Measurements from ENCODE around the gene TLR1. TPM values are rescaled to one million over a fixed set of nuclear protein-coding genes. Genes with fewer than 3 reads are reported as not detected.

TLR1 gene
- total RNA-seq, 1 donor from 2014 or later, result 1.9 TPM

DNA sequence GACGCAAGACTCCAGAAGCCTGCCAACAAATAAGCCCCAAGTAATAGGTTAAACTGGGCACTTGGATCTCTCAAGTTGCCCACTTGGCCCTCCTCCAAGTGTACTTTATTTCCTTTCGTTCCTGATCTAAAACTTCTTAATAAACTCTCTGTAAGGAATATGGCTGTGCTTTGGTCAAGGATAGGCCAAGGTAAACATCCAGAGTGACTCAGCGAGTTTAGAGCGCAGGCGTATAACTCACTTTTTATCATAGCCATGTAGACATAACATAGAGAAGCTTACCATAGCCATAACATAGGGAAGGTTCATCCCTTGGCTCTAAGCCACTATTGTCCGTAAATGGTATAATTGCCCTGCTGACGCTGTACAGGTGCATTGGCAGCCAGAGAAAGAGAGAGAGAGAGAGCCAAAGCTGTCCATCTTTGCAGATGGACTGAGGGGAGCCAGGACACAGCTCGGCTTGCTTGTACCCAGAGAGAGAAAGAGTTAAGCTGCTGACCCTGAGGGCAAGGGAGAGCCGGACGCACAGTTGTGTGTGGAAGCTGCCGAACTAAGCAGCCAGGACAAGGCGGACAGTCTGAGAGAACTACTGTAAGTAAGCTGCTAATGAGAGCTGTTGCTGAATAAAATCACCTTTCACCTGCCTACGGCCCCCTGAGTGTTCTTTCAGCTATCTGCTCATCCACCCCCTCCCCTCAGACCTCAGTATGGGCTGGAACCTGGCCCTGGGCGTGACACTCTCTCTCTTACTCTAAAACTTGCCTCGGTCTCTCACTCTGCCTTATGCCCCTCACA lies 1.8 kb downstream of the TLR1 start:
- H3K27me3 Mint-ChIP-seq (ENCODE audit: insufficient read depth), result no peaks in the 10 kb centered on the region
- H3K4me1 Mint-ChIP-seq (ENCODE audit: low read depth), result peaks cover 38% of the 10 kb centered on the region
- peaks cover 60% of the 10 kb centered on the region for H3K36me3 Mint-ChIP-seq (ENCODE audit: low read depth)
- H3K4me3 Mint-ChIP-seq, result peak overlapping the region; percentile 37
- intact Hi-C loops (cut with micrococcal nuclease), result loop anchor here (5.0 kb wide), 1 partner anchor 180 kb away; no protein-coding TSS in a partner anchor
- DNase-seq (ENCODE audit: low spot score), result no peak
- H3K27ac Mint-ChIP-seq, result no peak overlapping the region
- H3K9me3 Mint-ChIP-seq, result peaks cover 49% of the 10 kb centered on the region

DNA sequence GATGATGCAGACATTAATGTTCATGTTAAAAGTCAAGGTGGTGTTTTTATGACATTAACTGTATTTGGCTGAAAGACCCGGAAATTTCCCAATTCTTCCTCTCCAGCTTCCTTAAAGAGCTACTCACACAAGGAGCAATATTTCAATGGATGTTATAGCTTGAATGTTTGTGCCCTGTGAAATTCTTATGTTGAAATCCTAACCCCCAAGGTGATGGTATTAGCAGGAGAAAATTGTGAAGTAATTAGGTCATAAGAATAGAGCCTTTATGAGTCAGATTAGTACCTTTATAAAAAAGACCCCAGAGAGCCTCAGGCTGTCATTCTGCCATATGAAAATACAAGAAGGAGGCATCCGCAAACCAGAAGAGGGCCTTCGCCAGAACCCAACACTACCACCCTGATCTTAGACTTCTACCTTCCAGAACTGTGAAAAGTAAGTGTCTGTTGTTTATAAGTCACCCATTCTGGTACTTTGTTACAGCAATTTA lies 3.6 kb downstream of the TLR1 start:
- DNase-seq (ENCODE audit: low spot score), result no peak
- intact Hi-C loops (cut with micrococcal nuclease), result loop anchor here (5.0 kb wide), 1 partner anchor 181 kb away; no protein-coding TSS in a partner anchor
- peaks cover 72% of the 10 kb centered on the region for H3K36me3 Mint-ChIP-seq (ENCODE audit: low read depth)

DNA sequence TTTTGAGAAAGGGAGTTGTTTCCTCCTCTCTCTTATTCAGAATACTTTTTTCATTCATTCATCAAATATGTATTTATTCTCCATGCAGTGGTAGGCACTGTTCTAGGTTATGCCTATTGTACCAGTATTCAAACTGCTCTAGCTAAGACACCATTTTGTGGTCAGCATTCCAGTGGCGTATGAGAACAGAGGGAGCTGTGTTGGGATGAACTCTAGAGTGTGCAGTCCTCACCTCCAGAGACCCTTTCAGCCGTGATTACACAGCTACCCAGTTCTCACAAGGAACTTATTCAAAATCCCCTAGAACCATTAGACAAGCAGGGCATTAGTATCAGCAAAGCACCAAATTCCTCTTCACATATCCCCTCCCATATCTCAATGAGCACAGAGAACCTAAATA lies 4.2 kb downstream of the TLR1 start:
- intact Hi-C loops (cut with micrococcal nuclease), result loop anchor here (5.0 kb wide), 1 partner anchor 182 kb away; no protein-coding TSS in a partner anchor
- Mint-ChIP-seq H3K4me3 (no peak overlapping the region), H3K27me3 (ENCODE audit: insufficient read depth) (no peaks in the 10 kb centered on the region), H3K4me1 (ENCODE audit: low read depth) (peaks cover 30% of the 10 kb centered on the region), H3K36me3 (ENCODE audit: low read depth) (peaks cover 73% of the 10 kb centered on the region), H3K27ac (no peak overlapping the region), H3K9me3 (peaks cover 68% of the 10 kb centered on the region)
- DNase-seq (ENCODE audit: low spot score), result no peak

More for the DNA sequence above, 3.6 kb downstream of the TLR1 start:
- H3K27ac Mint-ChIP-seq, result no peak overlapping the region
- no peaks in the 10 kb centered on the region for H3K27me3 Mint-ChIP-seq (ENCODE audit: insufficient read depth)
- no peak overlapping the region for H3K4me3 Mint-ChIP-seq
- peaks cover 36% of the 10 kb centered on the region for H3K4me1 Mint-ChIP-seq (ENCODE audit: low read depth)
- H3K9me3 Mint-ChIP-seq, result peaks cover 62% of the 10 kb centered on the region

GRCh38 chr4:38795087-38795486 lies 9.5 kb downstream of the TLR1 start:
- H3K4me3 Mint-ChIP-seq, result no peak overlapping the region
- H3K36me3 Mint-ChIP-seq (ENCODE audit: low read depth), result peaks cover 76% of the 10 kb centered on the region

GRCh38 chr4:38794051-38794450 lies 10.5 kb downstream of the TLR1 start:
- no peak for DNase-seq (ENCODE audit: low spot score)
- Mint-ChIP-seq H3K36me3 (ENCODE audit: low read depth) (peaks cover 68% of the 10 kb centered on the region), H3K9me3 (peaks cover 79% of the 10 kb centered on the region), H3K27ac (no peak overlapping the region), H3K4me1 (ENCODE audit: low read depth) (peaks cover 20% of the 10 kb centered on the region), H3K27me3 (ENCODE audit: insufficient read depth) (no peaks in the 10 kb centered on the region), H3K4me3 (no peak overlapping the region)
- intact Hi-C loops (cut with micrococcal nuclease), result no loop called here

More at GRCh38 chr4:38795087-38795486, 9.5 kb downstream of the TLR1 start:
- no peak for DNase-seq (ENCODE audit: low spot score)
- Mint-ChIP-seq H3K9me3 (peaks cover 84% of the 10 kb centered on the region), H3K27me3 (ENCODE audit: insufficient read depth) (no peaks in the 10 kb centered on the region), H3K27ac (no peak overlapping the region), H3K4me1 (ENCODE audit: low read depth) (peaks cover 20% of the 10 kb centered on the region)
- intact Hi-C loops (cut with micrococcal nuclease), result no loop called here

DNA sequence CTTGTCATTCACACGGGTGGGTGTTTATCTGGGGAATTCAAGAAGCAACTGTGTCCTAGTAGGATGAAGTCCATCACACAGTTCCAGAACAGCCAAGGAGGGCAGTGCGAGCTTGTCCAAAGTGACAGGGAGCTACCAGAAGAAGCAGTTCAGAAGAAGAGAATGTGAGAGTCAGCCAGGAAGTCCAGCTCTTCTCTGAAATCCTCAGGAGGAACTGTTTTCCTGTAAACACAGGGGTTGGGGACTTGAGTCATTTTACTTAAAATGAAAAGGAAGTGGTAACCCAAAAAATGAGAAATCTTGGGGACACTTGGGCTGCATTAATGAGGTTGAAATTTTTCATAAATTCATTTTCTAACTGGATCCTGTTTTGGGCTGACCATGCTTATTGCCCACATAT lies 13.6 kb downstream of the TLR1 start:
- no peak for DNase-seq (ENCODE audit: low spot score)
- Mint-ChIP-seq H3K4me1 (ENCODE audit: low read depth) (peaks cover 24% of the 10 kb centered on the region), H3K9me3 (peaks cover 62% of the 10 kb centered on the region), H3K27ac (peak overlapping the region; percentile 82), H3K4me3 (peak overlapping the region; percentile 11), H3K36me3 (ENCODE audit: low read depth) (peaks cover 44% of the 10 kb centered on the region), H3K27me3 (ENCODE audit: insufficient read depth) (no peaks in the 10 kb centered on the region)
- intact Hi-C loops (cut with micrococcal nuclease), result loop anchor here (1.0 kb wide), 1 partner anchor 13 kb away; the partner anchor contains the start of gene TLR1

GRCh38 chr4:38788317-38788716 lies 16.3 kb downstream of the TLR1 start:
- Mint-ChIP-seq H3K27me3 (ENCODE audit: insufficient read depth) (no peaks in the 10 kb centered on the region), H3K4me1 (ENCODE audit: low read depth) (peaks cover 21% of the 10 kb centered on the region), H3K36me3 (ENCODE audit: low read depth) (peaks cover 23% of the 10 kb centered on the region), H3K4me3 (no peak overlapping the region), H3K27ac (no peak overlapping the region), H3K9me3 (peaks cover 36% of the 10 kb centered on the region)
- DNase-seq (ENCODE audit: low spot score), result no peak
- intact Hi-C loops (cut with micrococcal nuclease), result no loop called here

- Mint-ChIP-seq H3K27me3 (ENCODE audit: insufficient read depth) (no peaks in the 10 kb centered on the region), H3K4me1 (ENCODE audit: low read depth) (peaks cover 23% of the 10 kb centered on the region), H3K27ac (no peak overlapping the region), H3K4me3 (no peak overlapping the region), H3K9me3 (peaks cover 29% of the 10 kb centered on the region), H3K36me3 (ENCODE audit: low read depth) (peaks cover 21% of the 10 kb centered on the region)
- no peak for DNase-seq (ENCODE audit: low spot score)
- intact Hi-C loops (cut with micrococcal nuclease), result no loop called here
These were observed 16.9 kb downstream of the TLR1 start for GRCh38 chr4:38787693-38788092.

- H3K27me3 Mint-ChIP-seq (ENCODE audit: insufficient read depth), result peaks cover 1% of the 10 kb centered on the region
- H3K9me3 Mint-ChIP-seq, result peaks cover 16% of the 10 kb centered on the region
- H3K4me1 Mint-ChIP-seq (ENCODE audit: low read depth), result peaks cover 15% of the 10 kb centered on the region
- peaks cover 11% of the 10 kb centered on the region for H3K36me3 Mint-ChIP-seq (ENCODE audit: low read depth)
- no peak for DNase-seq (ENCODE audit: low spot score)
- no peak overlapping the region for H3K4me3 Mint-ChIP-seq
- no peak overlapping the region for H3K27ac Mint-ChIP-seq
- intact Hi-C loops (cut with micrococcal nuclease), result no loop called here
These were observed 18.6 kb downstream of the TLR1 start for GRCh38 chr4:38785901-38786402.

- H3K36me3 Mint-ChIP-seq (ENCODE audit: low read depth), result peaks cover 5% of the 10 kb centered on the region
- peaks cover 11% of the 10 kb centered on the region for H3K4me1 Mint-ChIP-seq (ENCODE audit: low read depth)
- peaks cover 10% of the 10 kb centered on the region for H3K9me3 Mint-ChIP-seq
- DNase-seq (ENCODE audit: low spot score), result no peak
- intact Hi-C loops (cut with micrococcal nuclease), result no loop called here
- no peak overlapping the region for H3K4me3 Mint-ChIP-seq
- no peak overlapping the region for H3K27ac Mint-ChIP-seq
- peaks cover 1% of the 10 kb centered on the region for H3K27me3 Mint-ChIP-seq (ENCODE audit: insufficient read depth)
These were observed 19.4 kb downstream of the TLR1 start for GRCh38 chr4:38785041-38785790.

GRCh38 chr4:38784141-38784540 lies 20.4 kb downstream of the TLR1 start:
- peaks cover 2% of the 10 kb centered on the region for H3K36me3 Mint-ChIP-seq (ENCODE audit: low read depth)
- no peak overlapping the region for H3K4me3 Mint-ChIP-seq
- no peak overlapping the region for H3K27ac Mint-ChIP-seq
- intact Hi-C loops (cut with micrococcal nuclease), result no loop called here
- H3K9me3 Mint-ChIP-seq, result peaks cover 5% of the 10 kb centered on the region
- H3K4me1 Mint-ChIP-seq (ENCODE audit: low read depth), result peaks cover 11% of the 10 kb centered on the region
- H3K27me3 Mint-ChIP-seq (ENCODE audit: insufficient read depth), result peaks cover 1% of the 10 kb centered on the region
- no peak for DNase-seq (ENCODE audit: low spot score)

- intact Hi-C loops (cut with micrococcal nuclease), result loop anchor here (1.0 kb wide), 5 partner anchors 21 to 721 kb away; partner anchors contain the start of genes TLR1 and TLR6
- peaks cover 11% of the 10 kb centered on the region for H3K4me1 Mint-ChIP-seq (ENCODE audit: low read depth)
These were observed 21.5 kb downstream of the TLR1 start for GRCh38 chr4:38783109-38783460.

More at GRCh38 chr4:38783109-38783460, 21.5 kb downstream of the TLR1 start:
- Mint-ChIP-seq H3K36me3 (ENCODE audit: low read depth) (peaks cover 2% of the 10 kb centered on the region), H3K27me3 (ENCODE audit: insufficient read depth) (peaks cover 1% of the 10 kb centered on the region), H3K4me3 (no peak overlapping the region), H3K9me3 (peaks cover 4% of the 10 kb centered on the region), H3K27ac (no peak overlapping the region)
- no peak for DNase-seq (ENCODE audit: low spot score)

All from activated T-helper 1 cell treated with anti-CD3 and anti-CD28 coated beads, Interleukin-12 subunit alpha, Interleukin-12 subunit beta, Interleukin-2, Interleukin-4 antibody, amounts not matched to agents 30 ng/mL and 10 ng/mL and 1 ng/mL, durations not matched to agents 14 hours and 24 hours and 36 hours (primary cell).